ENCODE data around the gene ITIH3.

ITIH3 gene

GRCh38 chr3:52827441-52827840 is 32.8 kb downstream of the ITIH3 start:
- DNase-seq (ENCODE audit: low read depth in 2 of 2) = no peak

- DNase-seq (ENCODE audit: low read depth in 2 of 2) = no peak
Measured at GRCh38 chr3:52827866-52828376, 33.3 kb downstream of the ITIH3 start.

- DNase-seq (ENCODE audit: low read depth in 2 of 2) = no peak
Measured at GRCh38 chr3:52829482-52829881, 34.9 kb downstream of the ITIH3 start.

- DNase-seq (ENCODE audit: low read depth in 2 of 2) = no peak
Measured at GRCh38 chr3:52829906-52830463, 35.4 kb downstream of the ITIH3 start.

GRCh38 chr3:52830535-52831258 is 36.1 kb downstream of the ITIH3 start, which contains the start of gene ITIH4:
Gene ITIH4 (minus strand): TSS chr3:52830672. CDS start chr3:52830642, 30 bp downstream.
- DNase-seq (ENCODE audit: low read depth in 2 of 2) = no peak

- DNase-seq (ENCODE audit: low read depth in 2 of 2) = no peak
Measured at GRCh38 chr3:52831500-52832301, 37.1 kb downstream of the ITIH3 start.

- DNase-seq (ENCODE audit: low read depth in 2 of 2) = no peak
Measured at GRCh38 chr3:52833202-52833601, 38.6 kb downstream of the ITIH3 start.

GRCh38 chr3:52834871-52835501 is 40.4 kb downstream of the ITIH3 start, which contains the start of gene MUSTN1:
Gene MUSTN1 (minus strand): TSS chr3:52835019. CDS start chr3:52834948, 71 bp downstream.
- DNase-seq (ENCODE audit: low read depth in 2 of 2) = no peak

- no peak for DNase-seq (ENCODE audit: low read depth in 2 of 2)
Measured at GRCh38 chr3:52835766-52836470, 41.3 kb downstream of the ITIH3 start.

- no peak for DNase-seq (ENCODE audit: low read depth in 2 of 2)
Measured at GRCh38 chr3:52836471-52836845, 41.9 kb downstream of the ITIH3 start.

- DNase-seq (ENCODE audit: low read depth in 2 of 2) = no peak
Measured at GRCh38 chr3:52836986-52837385, 42.4 kb downstream of the ITIH3 start.

GRCh38 chr3:52838561-52839267 is 44.1 kb downstream of the ITIH3 start:
- no peak for DNase-seq (ENCODE audit: low read depth in 2 of 2)

- no peak for DNase-seq (ENCODE audit: low read depth in 2 of 2)
Measured at GRCh38 chr3:52839268-52839575, 44.6 kb downstream of the ITIH3 start.

GRCh38 chr3:52839892-52840545 is 45.4 kb downstream of the ITIH3 start:
- DNase-seq (ENCODE audit: low read depth in 2 of 2) = no peak

- no peak for DNase-seq (ENCODE audit: low read depth in 2 of 2)
Measured at GRCh38 chr3:52841211-52841980, 46.8 kb downstream of the ITIH3 start.

- no peak for DNase-seq (ENCODE audit: low read depth in 2 of 2)
Measured at GRCh38 chr3:52841981-52842340, 47.4 kb downstream of the ITIH3 start.

GRCh38 chr3:52842424-52842823 is 47.8 kb downstream of the ITIH3 start:
- no peak for DNase-seq (ENCODE audit: low read depth in 2 of 2)

GRCh38 chr3:52843108-52843865 is 48.7 kb downstream of the ITIH3 start:
- DNase-seq (ENCODE audit: low read depth in 2 of 2) = no peak

- DNase-seq (ENCODE audit: low read depth in 2 of 2) = no peak
Measured at GRCh38 chr3:52843881-52844280, 49.3 kb downstream of the ITIH3 start.
